GM21717 (cell line): ENCODE results near the gene TMEM132C.

ENCODE experiments used
- ATAC-seq: cut with Tn5 transposase; IDR thresholded peaks from one replicate; pipeline ENCODE4 v1.9.1; 2021; ENCODE audit warnings: mild to moderate bottlenecking, moderate library complexity; ENCODE audit not compliant: unreplicated experiment

TMEM132C gene

DNA sequence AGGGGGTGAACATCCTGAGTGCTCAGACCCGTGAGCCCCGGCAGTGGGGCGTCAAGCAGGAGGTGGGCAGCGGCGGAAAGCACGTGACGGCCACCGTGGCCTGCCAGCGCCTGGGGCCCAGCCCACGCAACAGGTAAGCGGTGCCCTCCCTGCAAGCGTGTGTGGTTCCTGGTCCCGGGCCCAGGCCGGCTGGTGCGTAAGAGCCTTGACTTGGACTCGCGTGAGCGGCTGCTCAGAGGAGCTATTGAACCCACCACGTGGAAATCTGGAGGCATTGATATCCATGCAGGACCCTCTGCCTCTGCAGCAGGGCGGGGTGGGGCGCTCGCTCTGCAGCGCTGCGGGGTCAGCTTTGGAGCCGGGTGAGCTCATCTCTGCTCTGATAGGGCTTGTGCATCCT is 277.0 kb downstream of the TMEM132C start:
- no peak for ATAC-seq

DNA sequence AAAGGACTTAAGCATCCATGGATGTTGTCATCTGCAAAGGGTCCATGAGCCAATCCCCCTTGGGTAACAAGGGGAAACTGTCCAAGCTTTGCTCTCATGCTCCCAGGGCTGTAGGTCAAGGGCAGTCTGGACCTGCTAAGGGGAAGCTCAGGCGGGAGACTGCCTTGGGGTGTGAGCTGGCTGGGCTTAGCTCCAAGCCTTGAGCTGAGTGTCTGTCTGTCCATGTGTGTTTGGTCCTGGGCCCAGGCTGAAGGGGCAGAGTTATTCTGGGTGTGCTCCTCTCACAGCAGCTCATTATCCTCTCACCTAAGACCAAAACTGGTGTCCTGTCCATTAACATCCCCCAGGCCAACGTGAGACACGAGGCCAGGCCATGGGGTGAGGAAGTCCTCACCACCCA is 282.0 kb downstream of the TMEM132C start:
- no peak for ATAC-seq

GRCh38 chr12:128549601-128550218 is 282.7 kb downstream of the TMEM132C start:
- no peak for ATAC-seq

DNA sequence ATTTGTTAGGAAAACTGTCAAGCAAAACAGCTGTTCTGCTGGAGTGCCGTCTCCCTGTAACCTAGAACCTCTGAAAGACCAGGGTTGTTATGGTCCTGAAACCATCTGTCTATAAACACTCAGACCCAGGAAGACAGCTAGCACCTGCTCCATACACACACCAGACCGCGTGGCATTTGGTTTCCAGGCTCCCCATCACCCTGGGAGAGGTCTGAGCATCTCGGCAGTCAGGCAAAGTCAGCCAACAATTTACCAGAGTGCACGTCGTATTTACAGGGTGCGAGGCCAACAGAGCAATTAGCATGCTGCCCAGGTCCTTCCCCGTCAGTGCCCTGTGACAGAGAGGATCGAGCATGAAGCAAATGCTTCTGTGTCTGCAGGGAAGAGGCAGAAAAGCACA is 284.3 kb downstream of the TMEM132C start:
- ATAC-seq, result no peak

GRCh38 chr12:128554546-128555304 is 287.8 kb downstream of the TMEM132C start:
- no peak for ATAC-seq

DNA sequence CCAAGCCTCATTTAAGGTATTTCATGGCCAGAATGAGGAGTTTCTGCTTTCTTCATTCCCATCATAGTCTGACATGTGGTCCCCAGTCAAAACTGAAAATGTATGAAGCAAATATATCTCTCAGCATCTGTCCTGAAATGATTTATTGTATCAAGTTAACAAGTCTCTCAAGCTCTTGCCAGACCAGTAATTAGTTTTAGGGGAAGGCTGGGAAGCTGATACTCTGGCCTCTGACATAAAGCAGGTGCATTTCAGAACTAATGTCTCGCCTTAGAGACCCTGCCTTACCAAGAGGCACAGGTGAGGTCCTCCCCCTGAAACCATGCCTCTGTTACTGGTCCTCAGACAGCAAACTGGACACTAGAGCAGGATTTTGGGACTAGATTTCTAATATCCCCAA is 290.3 kb downstream of the TMEM132C start:
- ATAC-seq, result no peak

DNA sequence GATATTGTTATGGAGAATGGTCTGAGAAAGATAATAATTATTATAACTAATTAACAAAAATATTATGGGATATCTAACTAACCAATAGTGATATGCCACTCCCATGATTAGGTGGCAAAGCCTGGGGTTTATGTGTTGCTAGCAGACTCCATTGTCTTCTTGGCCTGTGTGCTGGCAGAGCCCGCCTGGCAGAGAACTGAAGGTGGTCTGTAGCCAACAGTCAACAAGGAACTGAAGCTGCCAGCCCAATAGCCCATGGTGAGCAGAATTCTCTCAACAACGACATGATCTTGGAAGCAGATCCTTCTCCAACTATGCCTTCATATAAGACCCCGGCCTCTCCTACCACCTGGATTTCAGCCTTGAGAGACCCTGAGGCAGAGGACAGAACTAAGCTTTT is 298.0 kb downstream of the TMEM132C start:
- no peak for ATAC-seq

DNA sequence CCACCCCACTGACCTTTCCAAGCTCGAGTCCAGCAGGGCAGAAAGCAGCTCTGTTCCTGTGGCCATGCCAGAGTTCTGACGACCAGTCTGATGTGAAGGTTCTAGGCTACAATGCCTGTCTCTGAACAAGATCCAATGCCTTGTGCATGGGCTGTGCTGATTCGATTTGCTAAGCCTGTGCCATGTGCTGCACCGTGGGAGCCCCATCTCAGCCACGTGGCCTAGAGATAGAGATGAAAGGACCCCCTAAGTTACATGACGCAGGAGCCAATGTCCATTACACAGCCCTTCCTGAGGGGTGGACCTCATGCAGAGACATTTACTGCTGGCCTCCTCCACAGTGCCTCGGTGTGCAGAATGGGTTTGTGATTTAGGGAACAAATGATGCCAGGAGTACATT is 300.8 kb downstream of the TMEM132C start:
- ATAC-seq, result no peak

- peak; percentile 81 for ATAC-seq
Measured at GRCh38 chr12:128570191-128571065, 303.5 kb downstream of the TMEM132C start.

DNA sequence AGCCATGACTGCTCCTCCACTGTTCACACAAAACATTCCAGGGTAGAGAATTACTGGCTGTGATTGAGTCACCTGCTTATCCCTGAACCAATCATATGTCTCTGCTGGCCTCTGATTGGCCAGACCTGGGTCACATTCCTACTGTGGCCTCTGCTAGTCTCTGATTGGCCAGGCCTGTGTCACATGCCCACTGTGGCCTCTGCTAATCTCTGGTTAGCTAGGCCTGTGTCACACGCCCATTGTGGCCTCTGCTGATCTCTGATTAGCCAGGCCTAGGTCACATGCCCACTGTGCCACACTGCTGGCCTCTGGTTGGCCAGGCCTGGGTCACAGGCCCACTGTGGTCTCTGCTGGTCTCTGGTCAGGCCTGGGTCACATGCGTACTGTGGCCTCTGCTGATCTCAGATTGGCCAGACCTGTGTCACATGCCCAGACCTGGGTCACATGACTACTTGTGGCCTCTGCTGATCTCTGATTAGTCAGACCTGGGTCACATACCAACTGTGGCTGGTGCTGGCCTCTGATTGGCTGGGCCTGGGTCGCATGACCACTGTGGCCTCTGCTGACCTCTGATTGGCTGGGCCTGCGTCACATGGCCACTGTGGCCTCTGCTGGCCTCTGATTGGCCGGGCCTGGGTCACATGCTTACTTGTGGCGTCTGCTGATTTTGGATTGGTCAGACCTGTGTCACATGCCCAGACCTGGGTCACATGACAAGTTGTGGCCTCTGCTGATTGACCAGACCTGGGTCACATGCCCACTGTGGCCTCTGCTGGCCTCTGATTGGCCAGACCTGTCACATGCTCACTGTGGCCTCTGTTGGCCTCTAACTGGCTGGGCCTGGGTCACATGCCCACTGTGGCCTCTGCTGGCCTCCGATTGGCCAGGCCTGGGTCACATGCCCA is 305.2 kb downstream of the TMEM132C start:
- no peak for ATAC-seq

DNA sequence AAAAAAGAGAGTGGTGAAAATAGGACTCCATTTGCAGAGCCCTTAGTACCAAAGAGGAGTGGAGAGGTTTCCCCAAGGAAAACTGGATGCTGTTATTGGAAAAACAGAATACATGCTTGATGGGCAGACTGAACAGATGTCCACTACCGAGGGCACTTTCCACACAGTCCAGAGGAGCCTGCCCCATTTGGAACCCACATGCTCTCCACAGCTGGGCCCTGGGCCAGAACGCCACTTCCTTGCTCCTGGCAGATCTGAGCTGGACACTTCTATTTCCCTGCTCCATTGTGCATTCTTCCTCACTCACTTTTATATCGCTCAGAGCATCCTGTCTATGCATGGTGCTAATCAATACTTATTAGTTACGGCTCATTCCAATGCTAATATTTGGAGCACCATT is 306.9 kb downstream of the TMEM132C start:
- ATAC-seq, result no peak

DNA sequence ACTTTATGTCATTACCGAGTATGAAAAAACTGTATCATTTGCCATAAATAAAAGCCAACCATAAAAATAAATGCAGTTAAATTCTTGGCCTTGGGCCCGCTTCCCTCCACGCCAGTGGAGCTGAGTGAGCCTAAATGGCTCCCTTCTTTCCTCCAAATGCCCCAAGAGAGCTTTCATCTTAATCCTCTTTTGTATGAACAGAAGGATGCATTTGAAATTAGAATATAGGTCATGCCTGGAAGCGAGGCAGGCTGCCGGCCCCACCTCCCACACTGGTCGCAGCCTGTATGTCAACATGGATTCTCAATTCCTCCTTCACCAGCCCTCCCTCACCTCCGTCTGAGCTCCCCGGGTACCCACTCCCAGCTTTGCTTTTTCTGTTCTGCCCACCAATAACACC is 311.1 kb downstream of the TMEM132C start:
- ATAC-seq, result no peak

DNA sequence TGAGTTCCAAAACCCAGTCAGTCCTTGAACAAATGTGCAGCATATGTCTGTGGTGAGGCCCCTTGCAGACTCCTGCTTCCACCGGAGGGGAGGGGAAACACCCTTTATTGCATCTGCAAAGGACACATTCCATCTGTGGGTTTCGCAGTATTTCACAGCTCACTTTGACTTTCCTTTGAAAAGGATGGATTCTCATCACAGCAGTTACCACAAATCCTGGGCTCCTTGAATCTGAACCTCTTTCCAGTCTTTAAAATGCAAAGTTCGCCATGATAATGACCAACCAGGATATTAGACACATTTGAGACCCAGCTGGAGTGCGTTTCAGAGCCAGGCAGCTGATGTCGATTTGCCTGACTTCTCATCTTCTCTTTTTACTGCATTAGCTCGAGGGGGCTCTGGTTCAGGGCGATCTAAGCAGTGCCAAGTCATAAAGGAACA is 314.4 kb downstream of the TMEM132C start:
- ATAC-seq, result no peak

- ATAC-seq, result no peak
Measured at GRCh38 chr12:128583453-128583852, 316.5 kb downstream of the TMEM132C start.

DNA sequence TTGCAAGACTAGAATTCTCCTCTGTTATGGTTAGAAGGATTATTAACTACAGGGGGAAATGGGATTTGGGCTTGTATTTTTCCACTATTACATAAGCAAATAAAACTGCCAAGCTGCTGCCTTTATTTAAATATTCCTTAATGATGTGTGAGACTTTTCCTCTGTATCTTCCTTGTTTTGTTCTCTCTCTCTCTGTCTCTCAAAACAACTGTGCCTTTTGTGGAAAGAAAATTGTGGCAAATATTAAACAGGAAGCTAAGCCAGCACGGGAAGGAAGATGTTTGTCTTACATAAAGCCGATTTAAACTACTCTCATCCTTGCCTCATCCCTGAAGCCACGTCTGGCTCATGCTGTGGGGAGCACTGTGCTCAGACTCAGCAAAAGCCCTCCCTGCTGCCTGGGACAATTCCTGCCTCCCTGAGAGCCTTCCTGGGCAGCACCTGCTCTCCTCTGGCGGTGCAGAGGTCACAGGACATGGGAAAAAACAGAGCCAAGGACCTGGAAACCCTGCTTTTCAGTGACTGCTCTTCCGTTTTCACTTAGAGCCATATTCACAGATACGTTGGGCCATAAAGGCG is 319.6 kb downstream of the TMEM132C start:
- no peak for ATAC-seq

- no peak for ATAC-seq
Measured at GRCh38 chr12:128587918-128588317, 320.9 kb downstream of the TMEM132C start.

- ATAC-seq, result no peak
Measured at GRCh38 chr12:128592220-128592744, 325.3 kb downstream of the TMEM132C start.

DNA sequence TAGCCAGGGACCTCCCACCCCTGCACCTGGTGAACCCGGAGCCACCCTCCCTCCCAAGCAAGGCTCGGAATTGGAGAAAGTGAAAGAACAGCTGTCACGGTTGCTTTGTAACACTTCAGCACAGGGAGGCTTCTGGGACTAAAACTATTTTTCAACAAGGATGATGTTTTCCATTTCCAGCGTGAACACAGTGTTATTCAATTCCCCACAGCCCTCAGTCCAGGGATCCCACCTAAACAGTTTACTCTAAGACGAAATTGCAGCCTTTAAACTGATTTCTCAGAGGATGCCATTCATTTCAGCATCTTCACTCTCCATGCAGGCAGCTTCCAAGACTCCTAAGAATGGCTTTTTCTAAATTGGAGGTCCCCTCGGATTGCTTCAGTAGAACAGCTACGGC is 327.6 kb downstream of the TMEM132C start:
- no peak for ATAC-seq

GRCh38 chr12:128595609-128596008 is 328.6 kb downstream of the TMEM132C start:
- no peak for ATAC-seq

GRCh38 chr12:128600886-128601285 is 333.9 kb downstream of the TMEM132C start:
- no peak for ATAC-seq
